ENCODE data around the gene FOXRED1. TPM values are rescaled to one million over a fixed set of nuclear protein-coding genes. Genes with fewer than 3 reads are reported as not detected.

FOXRED1 gene
- total RNA-seq, 2 donors from 2014 or later = 50.7 to 55.8 TPM

- Histone ChIP-seq H3K9me3 (ENCODE audit: control insufficient read depth, low read length) (no peaks in the 10 kb centered on the region), H3K4me1 (ENCODE audit: control insufficient read depth, insufficient read depth, low read length) (no peaks in the 10 kb centered on the region), H3K9ac (ENCODE audit: extremely low read depth, low read length, poor library complexity, severe bottlenecking) (no peak overlapping the region), H3K4me3 (ENCODE audit: low read length) (no peak overlapping the region), H3K27me3 (ENCODE audit: control insufficient read depth, insufficient read depth, low read length, poor library complexity, severe bottlenecking) (no peaks in the 10 kb centered on the region), H3K27ac (ENCODE audit: low read depth, low read length) (no peak overlapping the region), H3K36me3 (ENCODE audit: control insufficient read depth, insufficient read depth, low read length) (peaks cover 79% of the 10 kb centered on the region)
- Mint-ChIP-seq H3K36me3 (ENCODE audit: low read depth) (peaks cover 83% of the 10 kb centered on the region), H3K27me3 (ENCODE audit: insufficient read depth) (no peaks in the 10 kb centered on the region), H3K4me3 (no peak overlapping the region), H3K9me3 (no peaks in the 10 kb centered on the region), H3K4me1 (no peaks in the 10 kb centered on the region), H3K27ac (no peak overlapping the region)
- DNase-seq = no peak
- TF ChIP-seq, protein P1, sequence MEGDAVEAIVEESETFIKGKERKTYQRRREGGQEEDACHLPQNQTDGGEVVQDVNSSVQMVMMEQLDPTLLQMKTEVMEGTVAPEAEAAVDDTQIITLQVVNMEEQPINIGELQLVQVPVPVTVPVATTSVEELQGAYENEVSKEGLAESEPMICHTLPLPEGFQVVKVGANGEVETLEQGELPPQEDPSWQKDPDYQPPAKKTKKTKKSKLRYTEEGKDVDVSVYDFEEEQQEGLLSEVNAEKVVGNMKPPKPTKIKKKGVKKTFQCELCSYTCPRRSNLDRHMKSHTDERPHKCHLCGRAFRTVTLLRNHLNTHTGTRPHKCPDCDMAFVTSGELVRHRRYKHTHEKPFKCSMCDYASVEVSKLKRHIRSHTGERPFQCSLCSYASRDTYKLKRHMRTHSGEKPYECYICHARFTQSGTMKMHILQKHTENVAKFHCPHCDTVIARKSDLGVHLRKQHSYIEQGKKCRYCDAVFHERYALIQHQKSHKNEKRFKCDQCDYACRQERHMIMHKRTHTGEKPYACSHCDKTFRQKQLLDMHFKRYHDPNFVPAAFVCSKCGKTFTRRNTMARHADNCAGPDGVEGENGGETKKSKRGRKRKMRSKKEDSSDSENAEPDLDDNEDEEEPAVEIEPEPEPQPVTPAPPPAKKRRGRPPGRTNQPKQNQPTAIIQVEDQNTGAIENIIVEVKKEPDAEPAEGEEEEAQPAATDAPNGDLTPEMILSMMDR (conservative IDR thresholded peaks at IDR 0.05) = no peak
- 94 to 100% methylated on average over 2 to 6 of the region's 6 CpGs for WGBS, 2 experiments (ENCODE audit: insufficient coverage in 1 of 2, insufficient read length in 1 of 2)
Measured at GRCh38 chr11:126262216-126262615, 6.7 kb upstream of the FOXRED1 start.

DNA sequence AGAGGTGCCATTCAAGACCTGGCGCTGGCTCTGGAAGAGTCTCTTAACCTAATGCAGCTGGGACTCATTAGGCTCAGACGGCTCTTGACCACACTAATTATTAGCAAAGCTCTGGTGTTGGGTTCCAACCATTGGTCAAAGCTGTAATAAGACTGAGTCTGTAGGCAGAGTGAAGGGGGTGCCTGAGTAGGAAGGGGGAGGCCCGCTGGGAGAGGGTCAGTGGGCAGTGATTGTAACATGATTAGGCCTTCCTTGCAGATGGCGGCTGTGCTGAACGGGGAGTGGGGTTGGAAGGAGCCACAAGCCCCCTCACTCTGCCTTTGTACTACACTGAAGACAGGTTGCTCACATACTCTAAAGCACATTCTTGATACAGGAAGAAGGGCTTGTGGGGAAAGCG is 5.5 kb upstream of the FOXRED1 start:
- Mint-ChIP-seq H3K9me3 (no peaks in the 10 kb centered on the region), H3K36me3 (ENCODE audit: low read depth) (peaks cover 78% of the 10 kb centered on the region), H3K4me3 (no peak overlapping the region), H3K4me1 (peaks cover 6% of the 10 kb centered on the region), H3K27ac (peak overlapping the region; percentile 23), H3K27me3 (ENCODE audit: insufficient read depth) (no peaks in the 10 kb centered on the region)
- H3K9ac ChIP-seq (ENCODE audit: extremely low read depth, low read length, poor library complexity, severe bottlenecking) = no peak overlapping the region
- peaks cover 68% of the 10 kb centered on the region for H3K36me3 ChIP-seq (ENCODE audit: control insufficient read depth, insufficient read depth, low read length)
- DNase-seq = no peak
- H3K9me3 ChIP-seq (ENCODE audit: control insufficient read depth, low read length) = no peaks in the 10 kb centered on the region
- H3K4me3 ChIP-seq (ENCODE audit: low read length) = no peak overlapping the region
- H3K27me3 ChIP-seq (ENCODE audit: control insufficient read depth, insufficient read depth, low read length, poor library complexity, severe bottlenecking) = no peaks in the 10 kb centered on the region
- H3K4me1 ChIP-seq (ENCODE audit: control insufficient read depth, insufficient read depth, low read length) = no peaks in the 10 kb centered on the region
- 98 to 100% methylated on average over 3 to 6 of the region's 6 CpGs for WGBS, 2 experiments (ENCODE audit: insufficient coverage in 1 of 2, insufficient read length in 1 of 2)
- H3K27ac ChIP-seq (ENCODE audit: low read depth, low read length) = no peak overlapping the region
- TF ChIP-seq, protein P1 (conservative IDR thresholded peaks at IDR 0.05) = no peak

- Mint-ChIP-seq H3K9me3 (no peaks in the 10 kb centered on the region), H3K4me1 (peaks cover 12% of the 10 kb centered on the region), H3K4me3 (no peak overlapping the region), H3K36me3 (ENCODE audit: low read depth) (peaks cover 64% of the 10 kb centered on the region), H3K27ac (peak overlapping the region; percentile 28), H3K27me3 (ENCODE audit: insufficient read depth) (peaks cover 3% of the 10 kb centered on the region)
- Histone ChIP-seq H3K9ac (ENCODE audit: extremely low read depth, low read length, poor library complexity, severe bottlenecking) (no peak overlapping the region), H3K9me3 (ENCODE audit: control insufficient read depth, low read length) (no peaks in the 10 kb centered on the region), H3K4me1 (ENCODE audit: control insufficient read depth, insufficient read depth, low read length) (no peaks in the 10 kb centered on the region), H3K27me3 (ENCODE audit: control insufficient read depth, insufficient read depth, low read length, poor library complexity, severe bottlenecking) (no peaks in the 10 kb centered on the region), H3K27ac (ENCODE audit: low read depth, low read length) (no peak overlapping the region), H3K36me3 (ENCODE audit: control insufficient read depth, insufficient read depth, low read length) (peaks cover 58% of the 10 kb centered on the region), H3K4me3 (ENCODE audit: low read length) (no peak overlapping the region)
- no peak for DNase-seq
- 94 to 98% methylated on average over 8 of the region's 8 CpGs for WGBS, 2 experiments (ENCODE audit: insufficient coverage in 1 of 2, insufficient read length in 1 of 2)
- TF ChIP-seq, protein P1 (conservative IDR thresholded peaks at IDR 0.05) = no peak
Measured at GRCh38 chr11:126265811-126266210, 3.1 kb upstream of the FOXRED1 start.

All from endodermal cell (in vitro differentiated cells).